ENCODE measurements around the gene MAGEA11. TPM values are rescaled to one million over a fixed set of nuclear protein-coding genes. Genes with fewer than 3 reads are reported as not detected.
"Not testable (repeated sequence)": the region's sequence is repeated elsewhere in the genome, so short reads cannot be mapped to it uniquely, and the experiment has no call there.

The MAGEA11 gene
- total RNA-seq, 2 experiments from 2014 or later: not detected

GRCh38 chrX:149699761-149700160, 12.1 kb upstream of the MAGEA11 start:
- no peaks in the 10 kb centered on the region for H3K9me3 Mint-ChIP-seq
- no peaks in the 10 kb centered on the region for H3K27me3 Mint-ChIP-seq
- no peak overlapping the region for H3K4me3 Mint-ChIP-seq
- CTCF ChIA-PET: no interaction called here
- POLR2A ChIA-PET: no interaction called here
- H3K36me3 Mint-ChIP-seq (ENCODE audit: low read depth): no peaks in the 10 kb centered on the region
- no peak for DNase-seq
- H3K27ac Mint-ChIP-seq: no peak overlapping the region
- H3K4me1 Mint-ChIP-seq: no peaks in the 10 kb centered on the region

GRCh38 chrX:149704664-149705063, 7.2 kb upstream of the MAGEA11 start:
- H3K4me3 Mint-ChIP-seq: no peak overlapping the region
- CTCF ChIA-PET: no interaction called here
- POLR2A ChIA-PET: no interaction called here
- no peaks in the 10 kb centered on the region for H3K27me3 Mint-ChIP-seq
- H3K27ac Mint-ChIP-seq: no peak overlapping the region
- H3K4me1 Mint-ChIP-seq: no peaks in the 10 kb centered on the region
- DNase-seq: no peak
- H3K36me3 Mint-ChIP-seq (ENCODE audit: low read depth): no peaks in the 10 kb centered on the region
- H3K9me3 Mint-ChIP-seq: no peaks in the 10 kb centered on the region

- no peak overlapping the region for H3K27ac Mint-ChIP-seq
- H3K9me3 Mint-ChIP-seq: no peaks in the 10 kb centered on the region
- H3K4me3 Mint-ChIP-seq: no peak overlapping the region
- no peak for DNase-seq
- no peaks in the 10 kb centered on the region for H3K4me1 Mint-ChIP-seq
- no peaks in the 10 kb centered on the region for H3K36me3 Mint-ChIP-seq (ENCODE audit: low read depth)
- POLR2A ChIA-PET: no interaction called here
- peaks cover 1% of the 10 kb centered on the region for H3K27me3 Mint-ChIP-seq
- CTCF ChIA-PET: no interaction called here
Observed at GRCh38 chrX:149707147-149707901, 4.5 kb upstream of the MAGEA11 start.

GRCh38 chrX:149712831-149713230, 971 bp downstream of the MAGEA11 start:
- peaks cover 1% of the 10 kb centered on the region for H3K27me3 Mint-ChIP-seq
- H3K9me3 Mint-ChIP-seq: no peaks in the 10 kb centered on the region
- H3K36me3 Mint-ChIP-seq (ENCODE audit: low read depth): no peaks in the 10 kb centered on the region
- ChIA-PET CTCF (no interaction called here), POLR2A (no interaction called here)
- no peak for DNase-seq
- H3K4me3 Mint-ChIP-seq: no peak overlapping the region
- H3K4me1 Mint-ChIP-seq: no peaks in the 10 kb centered on the region
- H3K27ac Mint-ChIP-seq: no peak overlapping the region

- H3K27ac Mint-ChIP-seq: no peak overlapping the region
- H3K36me3 Mint-ChIP-seq (ENCODE audit: low read depth): no peaks in the 10 kb centered on the region
- DNase-seq: no peak
- no peaks in the 10 kb centered on the region for H3K4me1 Mint-ChIP-seq
- CTCF ChIA-PET: no interaction called here
- H3K27me3 Mint-ChIP-seq: peaks cover 1% of the 10 kb centered on the region
- POLR2A ChIA-PET: no interaction called here
- H3K4me3 Mint-ChIP-seq: no peak overlapping the region
- H3K9me3 Mint-ChIP-seq: no peaks in the 10 kb centered on the region
Observed at GRCh38 chrX:149713279-149714050, 1.6 kb downstream of the MAGEA11 start.

GRCh38 chrX:149715468-149715867, 3.6 kb downstream of the MAGEA11 start:
- no peaks in the 10 kb centered on the region for H3K4me1 Mint-ChIP-seq
- H3K27ac Mint-ChIP-seq: no peak overlapping the region
- no peaks in the 10 kb centered on the region for H3K27me3 Mint-ChIP-seq

GRCh38 chrX:149716632-149717031, 4.8 kb downstream of the MAGEA11 start:
- Mint-ChIP-seq H3K9me3 (no peaks in the 10 kb centered on the region), H3K36me3 (ENCODE audit: low read depth) (no peaks in the 10 kb centered on the region), H3K4me3 (no peak overlapping the region), H3K27me3 (no peaks in the 10 kb centered on the region), H3K27ac (no peak overlapping the region), H3K4me1 (no peaks in the 10 kb centered on the region)
- ChIA-PET POLR2A (no interaction called here), CTCF (no interaction called here)
- DNase-seq: no peak

More at GRCh38 chrX:149715468-149715867, 3.6 kb downstream of the MAGEA11 start:
- ChIA-PET POLR2A (no interaction called here), CTCF (no interaction called here)
- Mint-ChIP-seq H3K4me3 (no peak overlapping the region), H3K36me3 (ENCODE audit: low read depth) (no peaks in the 10 kb centered on the region), H3K9me3 (no peaks in the 10 kb centered on the region)
- DNase-seq: no peak

- no peaks in the 10 kb centered on the region for H3K27me3 Mint-ChIP-seq
Observed at GRCh38 chrX:149717803-149718202, 5.9 kb downstream of the MAGEA11 start.

GRCh38 chrX:149718757-149719156, 6.9 kb downstream of the MAGEA11 start:
- Mint-ChIP-seq H3K9me3 (no peaks in the 10 kb centered on the region), H3K4me1 (no peaks in the 10 kb centered on the region), H3K36me3 (ENCODE audit: low read depth) (no peaks in the 10 kb centered on the region), H3K27me3 (no peaks in the 10 kb centered on the region), H3K27ac (no peak overlapping the region), H3K4me3 (no peak overlapping the region)
- ChIA-PET CTCF (no interaction called here), POLR2A (no interaction called here)
- no peak for DNase-seq

More at GRCh38 chrX:149717803-149718202, 5.9 kb downstream of the MAGEA11 start:
- Mint-ChIP-seq H3K27ac (no peak overlapping the region), H3K4me3 (no peak overlapping the region), H3K4me1 (no peaks in the 10 kb centered on the region), H3K36me3 (ENCODE audit: low read depth) (no peaks in the 10 kb centered on the region), H3K9me3 (no peaks in the 10 kb centered on the region)
- ChIA-PET CTCF (no interaction called here), POLR2A (no interaction called here)
- DNase-seq: no peak

GRCh38 chrX:149720021-149720689, 8.3 kb downstream of the MAGEA11 start:
- no peaks in the 10 kb centered on the region for H3K4me1 Mint-ChIP-seq
- H3K27ac Mint-ChIP-seq: no peak overlapping the region
- DNase-seq: no peak
- no peaks in the 10 kb centered on the region for H3K9me3 Mint-ChIP-seq
- ChIA-PET POLR2A (no interaction called here), CTCF (no interaction called here)
- H3K27me3 Mint-ChIP-seq: no peaks in the 10 kb centered on the region
- no peaks in the 10 kb centered on the region for H3K36me3 Mint-ChIP-seq (ENCODE audit: low read depth)
- H3K4me3 Mint-ChIP-seq: no peak overlapping the region

- DNase-seq; H3K4me3 Mint-ChIP-seq; POLR2A ChIA-PET; H3K27ac Mint-ChIP-seq; H3K36me3 Mint-ChIP-seq (ENCODE audit: low read depth); H3K4me1 Mint-ChIP-seq; H3K9me3 Mint-ChIP-seq; CTCF ChIA-PET; H3K27me3 Mint-ChIP-seq: not testable (repeated sequence)
Observed at GRCh38 chrX:149721241-149721640, 9.4 kb downstream of the MAGEA11 start.

GRCh38 chrX:149721778-149722177, 9.9 kb downstream of the MAGEA11 start:
- ChIA-PET POLR2A (no interaction called here), CTCF (no interaction called here)
- no peak overlapping the region for H3K27ac Mint-ChIP-seq
- H3K4me1 Mint-ChIP-seq: no peaks in the 10 kb centered on the region
- no peaks in the 10 kb centered on the region for H3K36me3 Mint-ChIP-seq (ENCODE audit: low read depth)
- H3K4me3 Mint-ChIP-seq: no peak overlapping the region
- H3K27me3 Mint-ChIP-seq: no peaks in the 10 kb centered on the region
- no peak for DNase-seq
- no peaks in the 10 kb centered on the region for H3K9me3 Mint-ChIP-seq

GRCh38 chrX:149723583-149724118, 11.8 kb downstream of the MAGEA11 start:
- H3K27ac Mint-ChIP-seq; H3K4me1 Mint-ChIP-seq; H3K9me3 Mint-ChIP-seq; POLR2A ChIA-PET; H3K36me3 Mint-ChIP-seq (ENCODE audit: low read depth); H3K4me3 Mint-ChIP-seq; H3K27me3 Mint-ChIP-seq; DNase-seq; CTCF ChIA-PET: not testable (repeated sequence)

Data from activated CD4-positive, alpha-beta memory T cell treated with anti-CD3 and anti-CD28 coated beads, Interleukin-2, amount 10 ng/mL, durations not matched to agents 7 days and 5 days (primary cell).